Measurements from ENCODE around the gene FBLN1. TPM values are rescaled to one million over a fixed set of nuclear protein-coding genes. Genes with fewer than 3 reads are reported as not detected.
"Not testable (repeated sequence)": the region's sequence is repeated elsewhere in the genome, so short reads cannot be mapped to it uniquely, and the experiment has no call there.

FBLN1 gene
- polyA plus RNA-seq, 6 donors from 2014 or later: not detected

DNA sequence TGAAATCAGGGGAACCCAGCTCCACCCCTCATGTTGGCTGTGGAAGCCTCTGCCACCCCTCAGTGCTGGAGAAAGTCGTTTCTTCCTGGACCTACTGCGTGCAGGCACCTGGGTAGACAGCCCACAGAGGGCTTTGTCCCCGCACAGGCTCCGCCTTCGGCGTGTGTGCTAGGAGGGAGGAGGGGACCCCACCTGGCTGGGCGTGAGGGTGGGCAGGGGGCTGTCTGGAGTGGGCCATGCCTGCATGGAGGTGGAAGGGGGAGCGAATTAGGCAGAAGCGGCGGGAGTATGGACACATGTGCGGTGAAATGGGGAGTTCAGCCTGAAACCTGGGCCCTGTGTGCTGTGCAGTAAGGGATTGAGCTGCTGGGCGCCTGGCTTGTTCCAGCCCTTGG, 49.3 kb downstream of the FBLN1 start:
- H3K36me3 Mint-ChIP-seq: no peaks in the 10 kb centered on the region
- no peak overlapping the region for H3K4me3 Mint-ChIP-seq
- H3K9me3 Mint-ChIP-seq: peaks cover 0 to 11% (median 1%) of the 10 kb centered on the region in 7 donors
- no peak overlapping the region for H3K27ac Mint-ChIP-seq
- DNase-seq: no peak
- H3K27me3 Mint-ChIP-seq: peaks cover 16 to 32% (median 31%) of the 10 kb centered on the region in 3 donors
- ATAC-seq (ENCODE audit: low read depth in 2 of 2): no peak
- H3K4me1 Mint-ChIP-seq: peaks cover 0 to 3% (median 2%) of the 10 kb centered on the region in 3 donors

DNA sequence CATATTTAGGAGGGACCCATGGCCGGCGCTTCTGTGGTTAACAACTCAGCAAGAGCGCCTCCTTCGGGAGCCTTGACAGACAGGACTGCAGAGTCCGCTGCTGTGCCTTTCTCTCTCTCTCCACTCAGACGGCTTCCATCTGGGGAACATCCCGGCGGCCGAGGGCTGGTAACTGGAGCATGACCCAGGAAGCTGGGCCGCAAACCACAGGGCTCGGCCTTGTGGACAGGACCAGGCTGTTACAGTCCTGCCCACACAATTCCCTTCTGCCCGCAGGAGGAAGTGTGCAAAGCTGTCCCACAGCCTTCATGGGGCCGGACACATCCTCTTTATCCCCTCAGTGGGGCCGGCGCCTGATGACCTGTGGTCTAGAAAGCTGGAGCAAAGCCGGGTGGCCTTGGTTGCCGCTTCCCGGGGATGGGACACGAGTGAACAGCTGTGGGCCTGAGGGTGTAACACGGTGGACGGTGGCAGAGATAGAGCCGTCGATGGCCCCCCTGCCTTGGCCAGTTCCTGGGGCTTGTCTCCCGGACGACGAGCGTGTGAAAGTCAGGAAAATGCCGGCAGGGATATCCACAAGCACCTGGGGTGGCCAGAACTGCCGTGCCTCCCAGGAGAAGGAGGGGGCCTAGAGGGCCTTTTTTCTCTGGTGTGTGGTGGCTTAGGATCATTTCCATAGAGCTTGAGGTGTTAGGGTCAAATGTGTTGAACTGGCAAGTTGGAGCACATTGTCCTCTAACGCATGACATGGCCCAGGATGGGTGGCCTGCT, 50.1 kb downstream of the FBLN1 start:
- no peak overlapping the region for H3K4me3 Mint-ChIP-seq
- H3K4me1 Mint-ChIP-seq: peaks cover 0 to 3% (median 2%) of the 10 kb centered on the region in 3 donors
- DNase-seq (no peak), ATAC-seq (ENCODE audit: low read depth in 2 of 2) (no peak)
- no peak overlapping the region for H3K27ac Mint-ChIP-seq
- H3K9me3 Mint-ChIP-seq: peaks cover 0 to 11% (median 1%) of the 10 kb centered on the region in 7 donors
- H3K27me3 Mint-ChIP-seq: peaks cover 18 to 40% (median 31%) of the 10 kb centered on the region in 3 donors
- H3K36me3 Mint-ChIP-seq: no peaks in the 10 kb centered on the region

DNA sequence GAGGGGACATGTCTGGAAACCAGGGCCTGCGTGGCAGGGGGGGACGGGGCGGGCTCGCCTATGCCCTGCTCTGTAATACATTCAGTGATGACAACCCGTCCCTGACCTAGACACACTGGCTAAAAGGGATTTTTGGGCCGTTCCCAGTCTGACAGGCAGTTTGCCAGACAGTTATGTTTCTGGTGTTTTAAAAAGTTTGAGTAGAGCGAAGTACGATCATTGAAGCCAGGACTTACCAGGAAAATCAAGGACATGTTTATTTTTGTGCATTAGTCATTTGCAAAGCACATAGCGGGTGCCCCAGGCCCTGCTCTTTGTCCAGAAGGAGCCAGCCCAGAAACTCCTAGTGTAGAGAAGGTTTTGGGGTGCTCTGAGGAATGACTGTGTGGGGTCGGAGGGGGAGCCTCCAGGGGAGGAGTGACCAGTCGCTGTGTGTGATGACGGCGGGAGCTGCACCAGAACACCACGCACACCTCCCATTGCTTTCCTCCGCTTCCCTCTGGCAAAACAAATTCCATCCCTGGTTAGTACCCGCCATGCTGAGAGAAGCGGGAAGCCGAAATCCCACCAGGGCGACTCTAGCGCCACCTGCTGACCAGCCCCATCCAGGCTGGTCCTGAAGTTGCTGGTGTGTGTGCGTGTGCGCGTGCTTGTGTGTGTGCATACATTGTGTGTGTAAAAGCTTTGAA, 50.8 kb downstream of the FBLN1 start:
- ATAC-seq (ENCODE audit: low read depth in 2 of 2) (no peak), DNase-seq (peak; percentile 26)
- Mint-ChIP-seq H3K36me3 (no peaks in the 10 kb centered on the region), H3K4me3 (peak overlapping the region in 1 of 8 donors; percentile 75), H3K27me3 (peaks cover 19 to 42% (median 31%) of the 10 kb centered on the region in 3 donors), H3K9me3 (peaks cover 0 to 11% (median 1%) of the 10 kb centered on the region in 7 donors), H3K4me1 (peaks cover 0 to 3% (median 2%) of the 10 kb centered on the region in 3 donors), H3K27ac (peak overlapping the region in 1 of 6 donors; percentile 39)

DNA sequence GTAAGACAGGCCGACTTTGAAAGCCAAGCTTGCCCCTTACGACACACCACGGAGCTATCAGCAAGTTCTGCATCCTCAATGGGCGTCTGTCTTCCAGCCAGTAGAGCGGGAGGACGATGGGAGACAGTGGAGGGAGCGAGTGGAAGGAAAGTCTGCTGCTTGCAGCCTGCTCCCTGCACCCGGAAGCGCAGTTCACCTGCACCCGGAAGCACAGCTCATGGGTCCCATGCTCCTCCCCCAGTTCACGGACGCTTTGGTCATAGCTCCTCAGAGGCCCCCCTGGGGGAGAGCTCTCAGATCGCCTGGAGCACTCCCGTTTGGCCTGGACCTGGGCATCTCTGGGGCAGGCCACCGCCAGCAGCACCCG, 51.3 kb downstream of the FBLN1 start:
- no peaks in the 10 kb centered on the region for H3K36me3 Mint-ChIP-seq
- H3K27me3 Mint-ChIP-seq: peaks cover 23 to 42% (median 28%) of the 10 kb centered on the region in 3 donors
- H3K4me1 Mint-ChIP-seq: peaks cover 0 to 3% (median 2%) of the 10 kb centered on the region in 3 donors
- H3K27ac Mint-ChIP-seq: peak overlapping the region in 1 of 6 donors; percentile 39
- peaks cover 0 to 13% (median 1%) of the 10 kb centered on the region in 7 donors for H3K9me3 Mint-ChIP-seq
- DNase-seq (no peak), ATAC-seq (ENCODE audit: low read depth in 2 of 2) (no peak)
- H3K4me3 Mint-ChIP-seq: peak overlapping the region in 1 of 8 donors; percentile 75

DNA sequence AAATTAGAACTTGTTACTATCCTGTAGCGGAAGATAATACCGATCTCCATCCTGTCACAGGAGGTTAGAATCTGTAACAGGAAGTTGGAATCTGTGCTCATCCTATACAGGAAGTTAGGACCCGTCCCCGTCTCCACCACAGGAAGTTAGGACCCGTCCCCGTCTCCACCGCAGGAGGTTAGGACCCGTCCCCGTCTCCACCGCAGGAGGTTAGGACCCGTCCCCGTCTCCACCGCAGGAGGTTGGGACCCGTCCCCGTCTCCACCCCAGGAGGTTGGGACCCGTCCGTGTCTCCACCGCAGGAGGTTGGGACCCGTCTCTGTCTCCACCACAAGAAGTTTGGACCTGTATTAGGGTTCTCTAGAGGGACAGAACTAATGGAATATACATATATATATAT, 52.2 kb downstream of the FBLN1 start:
- no peaks in the 10 kb centered on the region for H3K36me3 Mint-ChIP-seq
- H3K27me3 Mint-ChIP-seq: peaks cover 19 to 42% (median 24%) of the 10 kb centered on the region in 3 donors
- DNase-seq (no peak), ATAC-seq (ENCODE audit: low read depth in 2 of 2) (no peak)
- H3K4me1 Mint-ChIP-seq: peaks cover 0 to 3% (median 2%) of the 10 kb centered on the region in 3 donors
- no peak overlapping the region for H3K27ac Mint-ChIP-seq
- peaks cover 0 to 20% (median 8%) of the 10 kb centered on the region in 7 donors for H3K9me3 Mint-ChIP-seq
- no peak overlapping the region for H3K4me3 Mint-ChIP-seq

DNA sequence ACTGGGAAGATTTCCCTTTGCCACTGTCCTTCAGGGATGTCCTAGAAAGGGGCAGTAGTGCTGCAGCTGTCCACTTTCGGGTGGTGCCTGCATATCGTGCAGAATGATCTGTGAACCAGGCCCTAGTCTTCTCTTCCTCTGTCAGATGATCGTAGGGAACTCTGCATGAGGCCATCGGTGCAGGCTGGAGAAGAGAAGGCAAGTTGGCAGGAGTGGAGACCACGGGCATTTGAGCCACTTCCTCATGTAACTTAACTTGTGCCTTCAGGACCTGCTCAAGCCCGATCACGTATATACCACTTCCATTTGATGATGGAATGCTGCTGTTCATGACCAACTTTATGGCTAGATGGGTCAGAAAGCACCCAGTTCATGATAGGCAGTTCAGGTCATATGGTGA, 55.2 kb downstream of the FBLN1 start:
- not testable (repeated sequence) for H3K4me3 Mint-ChIP-seq; DNase-seq; H3K4me1 Mint-ChIP-seq; H3K36me3 Mint-ChIP-seq; ATAC-seq (ENCODE audit: low read depth in 2 of 2)
- peaks cover 4 to 33% (median 21%) of the 10 kb centered on the region in 7 donors for H3K9me3 Mint-ChIP-seq
- peaks cover 14 to 36% (median 24%) of the 10 kb centered on the region in 3 donors for H3K27me3 Mint-ChIP-seq
- H3K27ac Mint-ChIP-seq: peak overlapping the region in 1 of 6 donors; percentile 32

GRCh38 chr22:45560092-45560491, 57.4 kb downstream of the FBLN1 start:
- H3K4me1 Mint-ChIP-seq; ATAC-seq (ENCODE audit: low read depth in 2 of 2); DNase-seq; H3K4me3 Mint-ChIP-seq; H3K27ac Mint-ChIP-seq: not testable (repeated sequence)
- Mint-ChIP-seq H3K9me3 (peaks cover 4 to 33% (median 21%) of the 10 kb centered on the region in 7 donors), H3K27me3 (peaks cover 20 to 35% (median 21%) of the 10 kb centered on the region in 3 donors), H3K36me3 (peaks cover 3 to 16% of the 10 kb centered on the region in 2 donors)

DNA sequence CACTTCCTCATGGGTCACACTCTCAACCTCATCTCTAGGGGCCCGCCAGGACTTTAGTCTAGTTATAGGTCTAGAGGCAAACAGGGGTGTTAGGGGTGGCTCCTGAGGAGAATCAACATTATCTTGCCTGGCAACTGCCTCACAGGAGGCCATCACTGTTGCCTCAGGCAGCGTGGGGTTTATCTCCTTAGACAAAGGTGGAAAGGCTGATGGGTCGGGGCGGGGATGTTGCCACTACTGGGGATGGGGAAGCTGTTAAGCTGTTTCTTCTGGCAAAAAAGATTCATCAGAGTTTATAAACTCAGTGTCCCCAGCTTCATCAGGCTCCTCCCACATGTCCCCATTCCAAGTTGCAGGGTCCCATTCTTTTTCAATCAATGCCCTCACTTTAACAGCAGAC, 58.1 kb downstream of the FBLN1 start:
- Mint-ChIP-seq H3K9me3 (peaks cover 4 to 33% (median 21%) of the 10 kb centered on the region in 7 donors), H3K27ac (peak overlapping the region in 1 of 6 donors; percentile 17), H3K27me3 (peaks cover 19 to 42% (median 27%) of the 10 kb centered on the region in 3 donors), H3K36me3 (peaks cover 5 to 16% of the 10 kb centered on the region in 2 donors)
- ATAC-seq (ENCODE audit: low read depth in 2 of 2); H3K4me3 Mint-ChIP-seq; DNase-seq; H3K4me1 Mint-ChIP-seq: not testable (repeated sequence)

DNA sequence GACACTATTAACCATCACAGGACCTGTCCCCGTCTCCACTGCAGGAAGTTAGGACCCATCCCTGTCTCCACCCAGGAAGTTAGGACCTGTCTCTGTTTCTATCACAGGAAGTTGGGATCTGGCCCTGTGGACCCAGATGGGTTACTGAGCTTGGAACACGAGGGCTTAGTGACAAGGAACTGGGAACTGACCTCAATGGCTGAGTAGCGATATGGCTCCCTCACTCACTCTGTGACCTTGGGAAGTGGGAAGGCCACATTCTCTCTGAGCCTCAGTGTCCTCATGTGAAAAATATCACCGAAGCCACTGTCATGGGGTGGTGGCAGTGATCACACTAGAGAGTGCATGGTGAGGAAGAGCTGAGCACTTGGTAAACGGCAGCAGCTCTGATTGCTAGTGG, 59.4 kb downstream of the FBLN1 start:
- peaks cover 19 to 40% (median 37%) of the 10 kb centered on the region in 3 donors for H3K27me3 Mint-ChIP-seq
- DNase-seq (no peak), ATAC-seq (ENCODE audit: low read depth in 2 of 2) (no peak)
- H3K4me1 Mint-ChIP-seq: no peaks in the 10 kb centered on the region
- H3K36me3 Mint-ChIP-seq: peaks cover 5 to 16% of the 10 kb centered on the region in 2 donors
- H3K27ac Mint-ChIP-seq: no peak overlapping the region
- no peak overlapping the region for H3K4me3 Mint-ChIP-seq
- peaks cover 4 to 33% (median 21%) of the 10 kb centered on the region in 7 donors for H3K9me3 Mint-ChIP-seq

- no peak overlapping the region for H3K27ac Mint-ChIP-seq
- peaks cover 16 to 43% (median 40%) of the 10 kb centered on the region in 3 donors for H3K27me3 Mint-ChIP-seq
- no peaks in the 10 kb centered on the region for H3K4me1 Mint-ChIP-seq
- no peak for DNase-seq
- peak overlapping the region in 1 of 8 donors; percentile 33 for H3K4me3 Mint-ChIP-seq
- ATAC-seq (ENCODE audit: low read depth in 2 of 2): no peak
- peaks cover 5 to 16% of the 10 kb centered on the region in 2 donors for H3K36me3 Mint-ChIP-seq
- H3K9me3 Mint-ChIP-seq: peaks cover 4 to 33% (median 21%) of the 10 kb centered on the region in 7 donors
These were observed 60.1 kb downstream of the FBLN1 start for GRCh38 chr22:45562537-45563361.

- H3K4me1 Mint-ChIP-seq: no peaks in the 10 kb centered on the region
- ATAC-seq (ENCODE audit: low read depth in 2 of 2): no peak
- H3K36me3 Mint-ChIP-seq: peaks cover 5 to 16% of the 10 kb centered on the region in 2 donors
- H3K27ac Mint-ChIP-seq: no peak overlapping the region
- peaks cover 4 to 33% (median 21%) of the 10 kb centered on the region in 7 donors for H3K9me3 Mint-ChIP-seq
- peak overlapping the region in 1 of 8 donors; percentile 33 for H3K4me3 Mint-ChIP-seq
- no peak for DNase-seq
- peaks cover 16 to 46% (median 38%) of the 10 kb centered on the region in 3 donors for H3K27me3 Mint-ChIP-seq
These were observed 60.8 kb downstream of the FBLN1 start for GRCh38 chr22:45563362-45564040.

GRCh38 chr22:45564349-45565030, 61.8 kb downstream of the FBLN1 start:
- ATAC-seq (ENCODE audit: low read depth in 2 of 2): no peak
- no peak for DNase-seq
- H3K4me3 Mint-ChIP-seq: no peak overlapping the region
- H3K36me3 Mint-ChIP-seq: peaks cover 7 to 16% of the 10 kb centered on the region in 2 donors
- H3K9me3 Mint-ChIP-seq: peaks cover 4 to 32% (median 24%) of the 10 kb centered on the region in 7 donors
- no peaks in the 10 kb centered on the region for H3K4me1 Mint-ChIP-seq
- peaks cover 10 to 46% (median 46%) of the 10 kb centered on the region in 3 donors for H3K27me3 Mint-ChIP-seq
- peak overlapping the region in 1 of 6 donors; percentile 69 for H3K27ac Mint-ChIP-seq
